HG02798 (cell line): ENCODE results near the gene ABCG5.

Source experiments
- ATAC-seq: cut with Tn5 transposase; IDR thresholded peaks from one replicate; pipeline ENCODE4 v1.9.1; 2021; ENCODE audit warnings: mild to moderate bottlenecking; ENCODE audit not compliant: unreplicated experiment, poor library complexity

Gene ABCG5

GRCh38 chr2:43845181-43845580 is 6.5 kb upstream of the ABCG5 start:
- ATAC-seq = no peak

DNA sequence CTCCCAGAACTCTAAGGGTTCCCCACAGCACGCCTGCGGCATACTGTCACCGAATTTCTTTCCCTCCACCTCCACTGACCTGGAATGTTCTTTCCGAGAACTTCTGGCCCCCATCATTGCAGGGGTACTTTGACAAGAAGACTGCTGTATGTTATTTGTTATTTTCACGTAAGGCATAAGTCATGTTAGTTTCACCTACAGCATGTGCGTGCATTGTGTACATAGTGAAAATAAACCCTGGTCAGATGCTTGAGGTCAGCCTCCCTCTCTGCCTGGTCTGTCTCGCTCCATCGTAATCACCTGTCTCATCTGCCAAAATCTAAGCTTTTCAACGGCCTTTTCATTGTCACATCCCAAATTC is 4.2 kb upstream of the ABCG5 start:
- ATAC-seq = no peak

DNA sequence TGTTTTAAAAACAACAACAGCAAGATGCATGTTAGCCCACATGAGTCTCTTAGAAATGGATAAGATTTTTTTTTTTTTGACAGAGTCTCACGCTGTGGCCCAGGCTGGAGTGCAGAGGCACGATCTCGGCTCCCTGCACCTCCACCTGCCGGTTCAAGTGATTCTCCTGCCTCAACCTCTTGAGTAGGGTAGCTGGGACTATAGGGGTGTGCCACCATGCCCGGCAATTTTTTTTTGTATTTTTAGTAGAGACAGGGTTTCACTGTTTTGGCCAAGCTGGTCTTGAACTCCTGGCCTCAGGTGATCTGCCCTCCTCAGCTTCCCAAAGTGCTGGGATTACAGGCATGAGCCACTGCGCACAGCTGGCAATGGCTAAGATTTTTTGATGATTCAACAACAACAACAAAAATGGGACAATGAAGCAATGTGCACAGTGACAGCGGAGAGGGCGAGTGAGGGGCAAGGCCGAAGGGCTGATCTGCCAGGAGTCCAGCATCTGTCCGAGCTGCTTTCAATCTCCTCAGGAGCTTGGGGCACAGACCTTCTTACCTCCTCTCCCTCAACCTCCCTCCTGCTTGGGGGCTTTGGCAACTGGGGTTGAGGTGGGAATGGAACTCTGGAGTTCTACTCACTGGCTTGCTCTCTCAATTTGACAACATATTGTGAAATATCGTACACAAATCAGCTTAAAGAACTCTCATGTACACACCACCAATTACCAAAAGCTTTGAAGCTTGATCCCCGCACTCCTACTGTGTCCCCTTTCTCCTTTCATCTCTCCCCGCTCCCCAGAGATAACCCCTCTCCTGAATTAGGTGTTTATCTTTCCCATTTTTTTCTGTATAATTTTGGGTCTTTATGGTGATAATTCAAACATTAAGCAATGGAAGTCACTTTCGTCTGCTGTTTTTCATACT is 3.6 kb upstream of the ABCG5 start:
- ATAC-seq = no peak

DNA sequence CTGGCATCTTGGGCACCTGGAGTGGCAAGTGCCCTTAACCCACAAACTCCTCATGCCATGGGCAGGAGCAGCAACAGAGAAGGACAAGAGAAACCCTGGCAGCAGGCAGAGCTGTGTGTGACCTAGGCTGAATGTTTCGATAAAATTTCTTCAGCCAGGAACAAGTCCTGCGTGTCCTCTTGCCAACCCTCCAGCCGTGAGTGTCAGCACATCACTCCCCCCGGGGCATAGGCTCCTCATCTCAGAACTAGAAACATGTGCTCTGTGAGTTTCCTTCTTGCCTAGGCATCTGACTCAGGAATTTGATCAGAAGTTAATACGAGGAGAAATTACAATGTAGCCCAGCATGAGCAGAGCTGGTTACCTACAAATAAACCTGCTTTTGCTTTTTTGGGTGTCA is 2.3 kb upstream of the ABCG5 start:
- no peak for ATAC-seq

DNA sequence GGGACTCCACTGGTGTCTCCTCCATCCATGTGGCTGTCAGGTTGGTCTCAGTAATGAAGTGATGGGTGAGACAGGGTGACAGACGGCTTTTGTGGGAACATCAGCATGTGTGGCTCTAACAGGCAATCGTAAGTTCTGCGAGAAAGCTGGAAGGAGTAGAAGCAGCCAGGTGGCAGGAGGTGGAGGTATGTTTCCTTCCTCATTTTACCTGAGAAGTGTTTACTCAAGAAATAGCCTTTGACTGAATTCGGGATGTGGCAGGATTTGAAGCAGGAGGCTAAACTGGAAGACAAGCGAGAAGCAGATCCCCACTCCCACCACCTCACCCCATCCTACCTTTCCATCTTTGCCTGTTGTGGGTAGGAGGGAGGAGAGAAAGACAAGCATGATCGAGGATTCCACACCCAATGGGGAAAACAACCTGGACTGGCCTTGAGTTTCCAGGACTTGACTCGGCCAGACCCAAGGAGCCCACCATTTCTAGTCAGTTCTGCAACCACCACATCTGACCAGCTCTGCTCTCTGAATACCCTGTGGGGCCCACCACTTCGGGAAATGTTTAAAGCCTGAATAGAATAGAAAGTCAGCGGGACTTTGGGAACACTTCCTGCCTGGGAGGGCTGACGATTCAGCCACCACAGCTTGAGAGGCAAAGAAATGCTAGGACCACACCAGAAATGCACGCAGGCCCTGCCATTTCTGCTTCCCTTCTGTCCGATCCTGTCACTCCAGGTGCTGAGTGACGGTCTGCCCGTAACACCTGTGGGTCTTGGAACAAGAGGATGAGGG is 1.3 kb upstream of the ABCG5 start:
- ATAC-seq = no peak

- ATAC-seq = no peak
Measured at GRCh38 chr2:43837831-43838559, 644 bp downstream of the ABCG5 start.

DNA sequence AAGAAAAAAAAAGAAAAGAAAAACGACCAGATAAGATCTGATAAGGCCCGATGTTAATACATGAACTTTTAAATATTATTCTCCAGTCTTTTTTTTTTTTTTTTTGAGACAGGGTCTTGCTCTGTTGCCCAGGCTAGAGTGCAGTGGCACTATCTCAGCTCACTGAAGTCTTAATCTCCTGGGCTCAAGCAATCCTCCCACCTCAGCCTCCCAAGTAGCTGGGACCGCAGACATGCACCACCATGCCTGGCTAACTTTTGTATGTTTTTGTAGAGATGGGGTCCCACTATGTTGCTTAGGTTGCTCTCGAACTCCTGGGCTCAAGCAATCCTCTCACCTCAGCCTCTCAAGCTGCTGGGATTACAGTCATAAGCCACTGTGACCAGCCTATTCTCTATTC is 1.6 kb downstream of the ABCG5 start:
- ATAC-seq = no peak

DNA sequence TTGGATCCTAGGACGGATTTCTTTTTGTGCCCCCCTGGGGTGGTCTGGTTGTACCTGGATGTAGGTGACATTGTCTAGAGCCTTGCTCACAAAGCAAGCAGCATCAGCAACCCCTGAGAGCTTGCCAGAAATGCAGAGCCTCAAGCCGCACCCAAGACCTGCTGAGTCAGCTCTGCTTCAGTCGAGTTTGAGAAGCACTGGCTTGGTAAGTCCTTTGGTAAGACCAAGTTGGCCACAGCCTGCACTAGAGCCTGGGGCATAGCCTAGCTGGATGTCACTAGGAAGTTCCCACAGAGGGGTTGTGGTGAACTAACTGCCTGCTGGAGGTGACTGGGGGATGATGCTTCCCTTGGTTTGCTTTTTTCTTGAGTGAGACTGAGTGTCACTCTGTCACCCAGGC is 6.2 kb downstream of the ABCG5 start:
- no peak for ATAC-seq

DNA sequence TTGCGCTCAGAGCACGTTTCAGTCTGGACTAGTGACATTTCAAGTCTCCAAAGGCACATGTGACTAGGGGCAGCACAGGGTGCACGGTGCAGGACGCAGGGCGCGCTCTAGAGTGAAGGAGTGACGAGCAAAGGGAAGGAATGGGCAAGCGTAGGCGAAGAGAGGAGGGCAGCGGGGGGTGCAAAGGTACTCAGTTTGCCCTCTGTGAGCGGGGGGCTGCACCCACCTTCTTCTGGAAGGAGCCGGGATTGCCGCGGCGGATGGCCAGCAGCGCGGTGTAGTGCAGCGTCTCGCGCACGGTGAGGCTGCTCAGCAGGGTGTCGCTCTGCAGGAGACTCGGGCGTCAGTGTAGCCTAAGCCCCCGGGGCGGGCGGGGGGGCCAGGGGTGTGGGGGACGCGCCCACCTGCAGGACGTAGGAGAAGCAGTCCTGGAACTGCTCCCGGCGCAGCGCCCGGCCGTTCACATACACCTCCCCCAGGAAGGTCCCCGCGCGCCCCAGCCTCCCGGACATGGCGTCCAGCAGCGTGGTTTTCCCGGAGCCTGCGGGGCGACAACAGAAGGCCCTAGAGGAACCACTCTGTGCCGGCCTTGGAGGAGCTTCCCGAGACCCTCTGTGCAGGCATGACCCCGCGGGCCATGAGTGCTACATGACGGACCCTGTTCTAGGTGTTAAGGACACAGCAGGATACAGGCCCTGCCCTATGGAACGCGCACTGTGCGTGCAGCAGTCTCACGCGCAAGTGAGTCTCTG is 6.9 kb downstream of the ABCG5 start:
- no peak for ATAC-seq

- ATAC-seq = no peak
Measured at GRCh38 chr2:43826305-43827250, 12.1 kb downstream of the ABCG5 start.

DNA sequence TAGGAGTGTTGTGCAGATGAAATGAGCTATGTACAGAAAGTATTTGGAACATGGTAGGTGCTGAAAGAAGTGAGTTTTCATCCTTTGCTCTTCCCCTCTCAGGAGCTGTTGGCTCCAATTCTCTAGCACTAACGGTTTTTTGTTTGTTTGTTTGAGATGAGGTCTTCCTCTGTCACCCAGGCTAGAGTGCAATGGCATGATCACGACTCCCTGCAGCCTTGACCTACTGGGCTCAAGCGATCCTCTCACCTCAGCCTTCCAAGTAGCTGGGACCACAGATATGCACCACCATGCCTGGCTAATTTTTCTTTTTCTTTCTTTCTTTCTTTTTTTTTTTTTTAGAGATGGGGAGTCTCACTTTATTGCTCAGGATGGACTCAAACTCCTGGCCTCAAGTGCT is 12.8 kb downstream of the ABCG5 start:
- ATAC-seq = no peak

DNA sequence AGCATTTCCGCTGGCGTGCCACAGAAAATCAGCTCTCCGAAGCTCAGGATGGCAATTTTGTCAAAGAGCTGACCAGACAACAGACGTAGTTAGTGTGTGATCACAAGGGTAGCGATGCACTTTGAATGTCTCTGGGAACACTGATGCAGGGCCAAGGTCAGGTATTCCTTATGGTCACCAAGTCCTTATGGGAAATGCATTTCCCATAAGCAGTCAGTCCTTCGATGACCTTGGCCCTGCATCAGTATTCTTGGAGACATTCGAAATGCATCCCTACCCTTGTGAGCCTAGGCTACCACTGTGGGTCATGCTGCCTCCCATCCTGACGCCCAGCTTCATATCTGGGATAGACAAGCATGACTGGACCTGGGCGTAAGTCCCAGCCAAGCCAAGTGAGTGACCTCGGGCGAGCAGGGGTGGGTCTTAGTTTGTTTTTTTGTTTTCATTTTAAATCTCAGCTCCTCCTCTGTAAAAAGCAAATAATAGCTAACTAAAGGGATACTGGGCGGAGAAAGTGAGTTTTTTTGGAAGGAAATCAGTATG is 13.6 kb downstream of the ABCG5 start:
- no peak for ATAC-seq

- no peak for ATAC-seq
Measured at GRCh38 chr2:43824512-43824911, 14.1 kb downstream of the ABCG5 start.

DNA sequence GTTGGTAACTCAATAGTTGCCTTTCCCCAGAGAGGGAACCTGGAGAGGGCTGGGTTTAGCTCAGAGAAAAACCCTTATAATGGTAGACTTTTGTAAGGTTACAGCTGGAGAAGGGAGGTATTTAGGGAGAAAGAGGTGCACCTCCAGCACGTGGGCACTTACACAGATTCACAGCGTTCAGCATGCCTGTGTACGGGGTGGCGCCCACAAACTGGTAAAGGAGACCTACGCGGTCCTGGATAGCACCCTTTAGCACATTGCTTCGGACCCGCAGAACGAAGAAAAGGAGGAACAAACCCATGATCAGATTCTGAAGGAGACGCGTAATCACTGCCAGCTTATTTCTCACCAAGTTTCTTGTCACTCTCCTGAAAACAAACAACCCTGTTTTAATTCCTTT is 14.9 kb downstream of the ABCG5 start:
- ATAC-seq = no peak

- ATAC-seq = no peak
Measured at GRCh38 chr2:43822839-43823238, 15.8 kb downstream of the ABCG5 start.

DNA sequence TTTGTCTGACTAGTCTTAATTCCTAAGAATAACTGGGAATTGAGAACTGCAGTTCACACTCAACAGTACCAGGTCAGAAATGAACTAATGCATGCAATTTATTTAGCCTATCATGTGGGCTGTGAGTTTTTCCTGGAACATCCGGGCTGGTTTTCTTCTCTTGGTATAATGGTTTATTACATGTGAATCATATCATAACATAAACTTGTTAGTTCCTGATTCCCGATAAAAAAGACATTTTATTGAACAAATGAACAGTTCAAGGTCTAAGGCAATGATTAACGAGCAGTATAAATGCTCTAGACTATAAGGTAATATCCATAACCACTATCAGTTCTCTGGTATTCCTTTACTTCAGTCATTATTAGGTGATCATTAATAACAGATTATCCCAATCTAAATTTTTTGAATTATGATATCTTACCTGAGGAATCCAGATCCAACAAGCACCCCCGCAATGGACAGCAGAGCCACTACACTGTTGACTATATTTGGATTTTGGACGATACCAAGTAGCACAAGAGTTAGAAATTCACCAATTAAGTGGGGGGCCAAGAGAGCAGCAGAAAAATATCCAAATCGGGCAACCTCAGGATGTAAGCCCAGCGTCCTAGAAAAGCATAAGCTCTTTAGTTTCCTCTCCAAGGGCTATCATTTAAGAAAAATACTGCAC is 19.0 kb downstream of the ABCG5 start:
- ATAC-seq = no peak

GRCh38 chr2:43818761-43819160 is 19.9 kb downstream of the ABCG5 start:
- no peak for ATAC-seq

- no peak for ATAC-seq
Measured at GRCh38 chr2:43814711-43815110, 23.9 kb downstream of the ABCG5 start.
